Measurements from ENCODE around the gene INKA2.
"Not testable (repeated sequence)": the region's sequence is repeated elsewhere in the genome, so short reads cannot be mapped to it uniquely, and the experiment has no call there.

The INKA2 gene

GRCh38 chr1:111749628-111750027 is 10.4 kb upstream of the INKA2 start:
- no peak for DNase-seq

- no peak for DNase-seq
Observed at GRCh38 chr1:111747947-111748346, 8.8 kb upstream of the INKA2 start.

GRCh38 chr1:111747282-111747734 is 8.1 kb upstream of the INKA2 start:
- peak; percentile 93 for DNase-seq

GRCh38 chr1:111746614-111746999 is 7.4 kb upstream of the INKA2 start:
- no peak for DNase-seq

GRCh38 chr1:111745675-111746613 is 6.7 kb upstream of the INKA2 start:
- peak; percentile 57 for DNase-seq

- peak; percentile 93 for DNase-seq
Observed at GRCh38 chr1:111743679-111744101, 4.5 kb upstream of the INKA2 start.

- DNase-seq = no peak
Observed at GRCh38 chr1:111742938-111743549, 3.8 kb upstream of the INKA2 start.

- DNase-seq = not testable (repeated sequence)
Observed at GRCh38 chr1:111742292-111742691, 3.1 kb upstream of the INKA2 start.

- DNase-seq = peak; percentile 71
Observed at GRCh38 chr1:111739925-111740765, 950 bp upstream of the INKA2 start.

GRCh38 chr1:111738436-111739193 is 580 bp downstream of the INKA2 start:
- DNase-seq = peak; percentile 72

GRCh38 chr1:111738133-111738435 is 1.1 kb downstream of the INKA2 start:
- no peak for DNase-seq

GRCh38 chr1:111737216-111738132 is 1.7 kb downstream of the INKA2 start:
- no peak for DNase-seq

- DNase-seq = no peak
Observed at GRCh38 chr1:111736548-111737215, 2.5 kb downstream of the INKA2 start.

GRCh38 chr1:111735858-111736544 is 3.2 kb downstream of the INKA2 start:
- no peak for DNase-seq

- DNase-seq = no peak
Observed at GRCh38 chr1:111735321-111735720, 3.9 kb downstream of the INKA2 start.

- DNase-seq = no peak
Observed at GRCh38 chr1:111734856-111735255, 4.3 kb downstream of the INKA2 start.

- DNase-seq = no peak
Observed at GRCh38 chr1:111734426-111734825, 4.8 kb downstream of the INKA2 start.

GRCh38 chr1:111733992-111734341 is 5.2 kb downstream of the INKA2 start:
- peak; percentile 41 for DNase-seq

GRCh38 chr1:111733183-111733991 is 5.8 kb downstream of the INKA2 start:
- peak; percentile 74 for DNase-seq

Measured in hematopoietic multipotent progenitor cell treated with erythropoietin and hydrocortisone succinate and interleukin-3 and kit ligand, for 4 days (in vitro differentiated cells).